Liver (tissue), 9 donors: Measurements from ENCODE around the gene KIF6. TPM values are rescaled to one million over a fixed set of nuclear protein-coding genes. Genes with fewer than 3 reads are reported as not detected.

Experiments
- DNase-seq: peaks from one replicate; pipeline ENCODE4 v3.0.0-alpha.2; 2017; ENCODE audit warnings: low spot score
- H3K27ac ChIP-seq, 2 donors: one replicate each; pipeline ENCODE4 v1.7.0; 2013; ENCODE audit warnings: inconsistent platforms in 2 of 2, low read length in 2 of 2, control low read depth in 1 of 2, low read depth in 1 of 2, mild to moderate bottlenecking in 1 of 2
- H3K27me3 ChIP-seq, 4 donors: one replicate each; pipeline versions ENCODE4 v1.6.1 to v1.7.0; 2013; ENCODE audit warnings: low read length in 3 of 4, inconsistent platforms in 1 of 4, mild to moderate bottlenecking in 1 of 4, moderate library complexity in 1 of 4; ENCODE audit not compliant: control insufficient read depth in 4 of 4, insufficient read depth in 4 of 4
- H3K36me3 ChIP-seq, 4 donors: one replicate each; pipeline versions ENCODE4 v1.6.1 to v1.7.0; 2013; ENCODE audit warnings: low read length in 3 of 4, mild to moderate bottlenecking in 3 of 4, low read depth in 1 of 4, moderate library complexity in 1 of 4; ENCODE audit not compliant: control insufficient read depth in 4 of 4, insufficient read depth in 3 of 4
- H3K4me1 ChIP-seq, 4 donors: one replicate each; pipeline versions ENCODE4 v1.6.1 to v1.7.0; 2013; ENCODE audit warnings: low read length in 3 of 4, mild to moderate bottlenecking in 3 of 4, moderate library complexity in 1 of 4; ENCODE audit not compliant: control insufficient read depth in 4 of 4, insufficient read depth in 4 of 4
- H3K4me3 ChIP-seq, 3 donors: one replicate each; pipeline versions ENCODE4 v1.6.1 to v1.7.0; 2013; ENCODE audit warnings: low read length in 3 of 3, control low read depth in 1 of 3, low read depth in 1 of 3, mild to moderate bottlenecking in 1 of 3
- H3K9ac ChIP-seq, 2 donors: one replicate each; pipeline ENCODE4 v1.7.0; 2013; ENCODE audit warnings: low read length in 2 of 2, mild to moderate bottlenecking in 2 of 2, moderate library complexity in 2 of 2, control low read depth in 1 of 2, low read depth in 1 of 2
- H3K9me3 ChIP-seq, 4 donors: one replicate each; pipeline versions ENCODE4 v1.6.1 to v1.7.0; 2013; ENCODE audit warnings: low read length in 3 of 4; ENCODE audit not compliant: control insufficient read depth in 4 of 4
- ATF3 ChIP-seq: IDR thresholded peaks from 2 replicates; pipeline ENCODE4 v1.6.1; 2016; ENCODE audit warnings: antibody characterized with exemption
- CTCF ChIP-seq: fragments of 150-350 bp; IDR thresholded peaks from 2 replicates; pipeline ENCODE4 v1.5.1; 2017; ENCODE audit warnings: improper control_type of control experiment, low read depth, low read length; ENCODE audit not compliant: missing input control
- EGR1 ChIP-seq, 2 donors: IDR thresholded peaks; 2 replicates each; pipeline ENCODE4 v1.6.1; 2016 to 2018; ENCODE audit warnings: antibody characterized with exemption in 2 of 2, low read depth in 2 of 2
- HNF4A ChIP-seq, 2 donors: conservative IDR thresholded peaks; 2 replicates each; pipeline ENCODE4 v1.6.1; 2016; ENCODE audit warnings: antibody characterized with exemption in 2 of 2, mild to moderate bottlenecking in 2 of 2
- MAX ChIP-seq: IDR thresholded peaks from 2 replicates; pipeline ENCODE4 v1.6.1; 2016; ENCODE audit warnings: antibody characterized with exemption
- NR2F2 ChIP-seq: IDR thresholded peaks from 2 replicates; pipeline ENCODE4 v1.6.1; 2016; ENCODE audit warnings: antibody characterized with exemption
- RAD21 ChIP-seq, 2 donors: IDR thresholded peaks; 2 replicates each; pipeline ENCODE4 v1.6.1; 2016; ENCODE audit warnings: antibody characterized with exemption in 2 of 2, mild to moderate bottlenecking in 2 of 2
- RXRA ChIP-seq, 2 donors: IDR thresholded peaks; 2 replicates each; pipeline ENCODE4 v1.6.1; 2017 to 2018; ENCODE audit warnings: antibody characterized with exemption in 2 of 2, mild to moderate bottlenecking in 1 of 2
- SP1 ChIP-seq: IDR thresholded peaks from 2 replicates; pipeline ENCODE4 v1.6.1; 2018; ENCODE audit warnings: antibody characterized with exemption, mild to moderate bottlenecking
- WGBS: extraction: QIAGEN DNeasy Blood & Tissue Kit; methylation state at CpG from one replicate; pipeline ENCODE4 v1.1.7; 2013; 5-methylcytosine and 5-hydroxymethylcytosine counted together
- polyA plus RNA-seq, 2 donors: library from polyadenylated mRNA; stranded (reverse) in 1 of 2; unstranded in 1 of 2; fragments of 200-250 nt in 1 of 2; fragments of >200 nt in 1 of 2; fragmentation: Nextera tagmentation in 1 of 2; extraction: Ambion mirVana in 1 of 2; gene quantifications; one replicate each; pipeline versions ENCODE4 v1.2.1 to v1.2.3, GENCODE V29; 2013 to 2015
- total RNA-seq, 2 donors: library from RNA; depleted of rRNA; stranded (reverse); fragments of >200 nt; gene quantifications; one replicate each; pipeline ENCODE4 v1.2.3, GENCODE V29; 2014
- donor health status: healthy.
- donor health status: healthy.
- donor health status: healthy.
- donor health status: healthy.
- donor health status: healthy.

Gene KIF6
- total and polyA plus RNA-seq, 4 donors = 0.17 to 7.5 (median 0.29) TPM

- no peak for TF ChIP-seq CTCF
These were observed 292.7 kb downstream of the KIF6 start (continued) for GRCh38 chr6:39432330-39433025.

- no peak overlapping the region for H3K27ac ChIP-seq
- 68% methylated on average over 11 of the region's 11 CpGs for WGBS
- no peaks in the 10 kb centered on the region for H3K9me3 ChIP-seq
- no peak overlapping the region for H3K9ac ChIP-seq
- H3K4me1 ChIP-seq = no peaks in the 10 kb centered on the region
- TF ChIP-seq RAD21 (IDR thresholded peaks at IDR 0.05) (no peak), NR2F2 (no peak), HNF4A (conservative IDR thresholded peaks at IDR 0.05) (no peak), MAX (no peak), RXRA (IDR thresholded peaks at IDR 0.05) (no peak), SP1 (no peak), EGR1 (IDR thresholded peaks at IDR 0.05; ENCODE audit: low read depth in 2 of 2) (no peak), CTCF (no peak), ATF3 (no peak)
- no peaks in the 10 kb centered on the region for H3K27me3 ChIP-seq
- no peak overlapping the region for H3K4me3 ChIP-seq
- DNase-seq = peak; percentile 30
- H3K36me3 ChIP-seq = no peaks in the 10 kb centered on the region
These were observed 294.2 kb downstream of the KIF6 start for GRCh38 chr6:39430871-39431523.

GRCh38 chr6:39430446-39430845 is 294.8 kb downstream of the KIF6 start:
- no peak overlapping the region for H3K4me3 ChIP-seq
- H3K36me3 ChIP-seq = no peaks in the 10 kb centered on the region
- H3K9ac ChIP-seq = no peak overlapping the region
- H3K27ac ChIP-seq = no peak overlapping the region
- WGBS = 84% methylated on average over 1 of the region's 1 CpG
- no peaks in the 10 kb centered on the region for H3K9me3 ChIP-seq
- no peaks in the 10 kb centered on the region for H3K4me1 ChIP-seq
- TF ChIP-seq ATF3 = no peak
- TF ChIP-seq EGR1 (IDR thresholded peaks at IDR 0.05; ENCODE audit: low read depth in 2 of 2) = no peak
- no peak for TF ChIP-seq NR2F2
- no peak for TF ChIP-seq HNF4A (conservative IDR thresholded peaks at IDR 0.05)
- no peak for TF ChIP-seq MAX
- peak; percentile 13 for DNase-seq
- H3K27me3 ChIP-seq = no peaks in the 10 kb centered on the region
